ENCODE data around the gene PGLYRP2. TPM values are rescaled to one million over a fixed set of nuclear protein-coding genes. Genes with fewer than 3 reads are reported as not detected.

Gene PGLYRP2
- total RNA-seq (2022) (not detected in 2 replicates), Bru-seq, nascent RNA (not detected), BruChase-seq, experiment 1, labeled RNA remaining after a 6-hour chase (not detected), BruChase-seq, experiment 2, labeled RNA remaining after a 2-hour chase (not detected)
- long read RNA-seq, result 0 reads

GRCh38 chr19:15479391-15480345 lies at the start of gene PGLYRP2:
Gene PGLYRP2, minus strand, starts transcription at chr19:15479501. Its CDS starts 130 bp downstream, at chr19:15479371.
- no peaks in the 10 kb centered on the region for H3K9me3 Mint-ChIP-seq (ENCODE audit: low read depth, unreplicated experiment)
- H3K36me3 Mint-ChIP-seq (ENCODE audit: insufficient read depth, unreplicated experiment), result no peaks in the 10 kb centered on the region
- no peak within 1 kb of the TSS for H3K27ac Mint-ChIP-seq (ENCODE audit: unreplicated experiment)
- CTCF ChIA-PET, result interaction anchor here (0.6 to 1.5 kb wide), 5 partner anchors 71 to 284 kb away, joined by 3 to 5 read pairs (median 3); no protein-coding TSS in a partner anchor
- H3K4me3 Mint-ChIP-seq (ENCODE audit: low read depth, unreplicated experiment), result no peak within 1 kb of the TSS
- no peaks in the 10 kb centered on the region for H3K27me3 Mint-ChIP-seq (ENCODE audit: unreplicated experiment)
- peak; percentile 42 for DNase-seq
- intact Hi-C loops (cut with micrococcal nuclease; ENCODE audit: unreplicated experiment), result loop anchor here (1.0 kb wide), 1 partner anchor 77 kb away; no protein-coding TSS in a partner anchor
- peaks cover 9% of the 10 kb centered on the region for H3K4me1 Mint-ChIP-seq (ENCODE audit: low read depth, unreplicated experiment)
- TF ChIP-seq CTCF (IDR thresholded peaks at IDR 0.05; ENCODE audit: unreplicated experiment), result no peak
- no TSS peak for BruUV-seq (replicated peaks)

GRCh38 chr19:15527705-15528104 lies 48.4 kb upstream of the PGLYRP2 start:
- TF ChIP-seq CTCF (IDR thresholded peaks at IDR 0.05; ENCODE audit: unreplicated experiment), result no peak
- CTCF ChIA-PET, result no interaction called here
- H3K36me3 Mint-ChIP-seq (ENCODE audit: insufficient read depth, unreplicated experiment), result no peaks in the 10 kb centered on the region
- DNase-seq, result no peak
- no TSS peak for BruUV-seq (replicated peaks)
- H3K27ac Mint-ChIP-seq (ENCODE audit: unreplicated experiment), result no peak overlapping the region
- intact Hi-C loops (cut with micrococcal nuclease; ENCODE audit: unreplicated experiment), result no loop called here
- H3K27me3 Mint-ChIP-seq (ENCODE audit: unreplicated experiment), result peaks cover 73% of the 10 kb centered on the region
- H3K9me3 Mint-ChIP-seq (ENCODE audit: low read depth, unreplicated experiment), result no peaks in the 10 kb centered on the region
- H3K4me3 Mint-ChIP-seq (ENCODE audit: low read depth, unreplicated experiment), result no peak overlapping the region
- no peaks in the 10 kb centered on the region for H3K4me1 Mint-ChIP-seq (ENCODE audit: low read depth, unreplicated experiment)

GRCh38 chr19:15526408-15526807 lies 47.1 kb upstream of the PGLYRP2 start:
- H3K4me1 Mint-ChIP-seq (ENCODE audit: low read depth, unreplicated experiment), result no peaks in the 10 kb centered on the region
- no peak overlapping the region for H3K27ac Mint-ChIP-seq (ENCODE audit: unreplicated experiment)
- no peak for DNase-seq
- H3K27me3 Mint-ChIP-seq (ENCODE audit: unreplicated experiment), result peaks cover 60% of the 10 kb centered on the region
- no peak overlapping the region for H3K4me3 Mint-ChIP-seq (ENCODE audit: low read depth, unreplicated experiment)
- CTCF ChIA-PET, result interaction anchor here (0.6 kb wide), 1 partner anchor 263 kb away, joined by 3 read pairs; no protein-coding TSS in a partner anchor
- no peaks in the 10 kb centered on the region for H3K9me3 Mint-ChIP-seq (ENCODE audit: low read depth, unreplicated experiment)
- intact Hi-C loops (cut with micrococcal nuclease; ENCODE audit: unreplicated experiment), result no loop called here
- no peak for TF ChIP-seq CTCF (IDR thresholded peaks at IDR 0.05; ENCODE audit: unreplicated experiment)
- no peaks in the 10 kb centered on the region for H3K36me3 Mint-ChIP-seq (ENCODE audit: insufficient read depth, unreplicated experiment)
- no TSS peak for BruUV-seq (replicated peaks)

- no peak for DNase-seq
Measured at GRCh38 chr19:15525291-15525690, 46.0 kb upstream of the PGLYRP2 start.

More at GRCh38 chr19:15525291-15525690, 46.0 kb upstream of the PGLYRP2 start:
- no peaks in the 10 kb centered on the region for H3K4me1 Mint-ChIP-seq (ENCODE audit: low read depth, unreplicated experiment)
- H3K36me3 Mint-ChIP-seq (ENCODE audit: insufficient read depth, unreplicated experiment), result no peaks in the 10 kb centered on the region
- TF ChIP-seq CTCF (IDR thresholded peaks at IDR 0.05; ENCODE audit: unreplicated experiment), result no peak
- no peak overlapping the region for H3K27ac Mint-ChIP-seq (ENCODE audit: unreplicated experiment)
- CTCF ChIA-PET, result interaction anchor here (0.6 kb wide), 1 partner anchor 315 kb away, joined by 3 read pairs; no protein-coding TSS in a partner anchor
- H3K27me3 Mint-ChIP-seq (ENCODE audit: unreplicated experiment), result peaks cover 53% of the 10 kb centered on the region
- H3K9me3 Mint-ChIP-seq (ENCODE audit: low read depth, unreplicated experiment), result no peaks in the 10 kb centered on the region
- no peak overlapping the region for H3K4me3 Mint-ChIP-seq (ENCODE audit: low read depth, unreplicated experiment)
- intact Hi-C loops (cut with micrococcal nuclease; ENCODE audit: unreplicated experiment), result no loop called here
- BruUV-seq (replicated peaks), result no TSS peak
